C4-2B (cell line): ENCODE results near the gene SNAP47.

Source experiments
- H3K27ac ChIP-seq: fragments of 450-650 bp; 2 replicates; pipeline ENCODE4 v1.5.1; 2017
- CTCF ChIP-seq: fragments of 450-650 bp; conservative IDR thresholded peaks from 2 replicates; pipeline ENCODE4 v1.5.1; 2017; ENCODE audit warnings: mild to moderate bottlenecking
- ZFX ChIP-seq: fragments of 450-650 bp; IDR thresholded peaks from 2 replicates; pipeline ENCODE4 v1.6.1; 2017

SNAP47 gene

GRCh38 chr1:227733309-227733705 is 1.9 kb upstream of the SNAP47 start:
- peak overlapping the region; percentile 92; the same call in 1 of the 2 replicates for H3K27ac ChIP-seq
- TF ChIP-seq ZFX (no peak), CTCF (no peak)

GRCh38 chr1:227733751-227734545 is 1.3 kb upstream of the SNAP47 start:
- H3K27ac ChIP-seq, result peak overlapping the region; percentile 92
- TF ChIP-seq ZFX, result no peak
- TF ChIP-seq CTCF, result no peak

- no peak for TF ChIP-seq CTCF
- peak overlapping the region; percentile 92 for H3K27ac ChIP-seq
These were observed 734 bp upstream of the SNAP47 start for GRCh38 chr1:227734546-227734855.

GRCh38 chr1:227735539-227736285 is 477 bp downstream of the SNAP47 start:
- H3K27ac ChIP-seq, result peak overlapping the region; percentile 92

GRCh38 chr1:227736814-227737432 is 1.7 kb downstream of the SNAP47 start:
- TF ChIP-seq CTCF (no peak), ZFX (no peak)
- no peak overlapping the region for H3K27ac ChIP-seq

More at GRCh38 chr1:227735539-227736285, 477 bp downstream of the SNAP47 start:
- TF ChIP-seq ZFX (no peak), CTCF (no peak)

GRCh38 chr1:227738820-227739219 is 3.6 kb downstream of the SNAP47 start:
- no peak overlapping the region for H3K27ac ChIP-seq
- TF ChIP-seq ZFX (no peak), CTCF (no peak)

GRCh38 chr1:227739636-227740035 is 4.4 kb downstream of the SNAP47 start:
- TF ChIP-seq ZFX, result no peak
- no peak for TF ChIP-seq CTCF
- no peak overlapping the region for H3K27ac ChIP-seq
